Measurements from ENCODE around the gene KPNA4. TPM values are rescaled to one million over a fixed set of nuclear protein-coding genes. Genes with fewer than 3 reads are reported as not detected.

Gene KPNA4
- 10 to 100 TPM; 24.7 to 31.2 (median 30.4) TPM for total RNA-seq

GRCh38 chr3:160565442-160566403 lies at the start of gene KPNA4:
Gene KPNA4, minus strand, starts transcription at chr3:160565571. Its CDS starts 289 bp downstream, at chr3:160565282.
- Histone ChIP-seq H3K9me3 (no peaks in the 10 kb centered on the region), H3K36me3 (no peaks in the 10 kb centered on the region), H3K27ac (peak within 1 kb of the TSS; percentile 97), H3K4me1 (peaks cover 14 to 33% of the 10 kb centered on the region in 2 donors), H3K27me3 (no peaks in the 10 kb centered on the region), H3K4me3 (replicated peaks in 1 of 3) (peak within 1 kb of the TSS; percentile 34 to 94 (median 87))
- intact Hi-C loops (cut with DNase I), result no loop called here
- WGBS, 2 donors, result 0 to 1% methylated on average over 47 to 59 of the region's 71 CpGs
- TF ChIP-seq POLR2A (IDR thresholded peaks at IDR 0.05), result peak; percentile 31 to 89
- TF ChIP-seq CTCF (IDR thresholded peaks at IDR 0.05), result no peak
- DNase-seq, result peak; percentile 98

- Histone ChIP-seq H3K27me3 (no peaks in the 10 kb centered on the region), H3K9me3 (no peaks in the 10 kb centered on the region), H3K4me1 (peaks cover 19 to 26% of the 10 kb centered on the region in 2 donors), H3K4me3 (replicated peaks in 1 of 3) (no peak overlapping the region), H3K27ac (no peak overlapping the region), H3K36me3 (no peaks in the 10 kb centered on the region)
- WGBS, 2 donors, result 91 to 100% methylated on average over 1 of the region's 1 CpG
- no peak for DNase-seq
- intact Hi-C loops (cut with DNase I), result no loop called here
- TF ChIP-seq POLR2A (IDR thresholded peaks at IDR 0.05) (no peak), CTCF (IDR thresholded peaks at IDR 0.05) (no peak)
Measured at GRCh38 chr3:160613661-160614060, 48.3 kb upstream of the KPNA4 start.

- Histone ChIP-seq H3K4me1 (peaks cover 12 to 15% of the 10 kb centered on the region in 2 donors), H3K4me3 (replicated peaks in 1 of 3) (no peak overlapping the region), H3K36me3 (no peaks in the 10 kb centered on the region), H3K27me3 (no peaks in the 10 kb centered on the region), H3K27ac (no peak overlapping the region), H3K9me3 (no peaks in the 10 kb centered on the region)
- no peak for DNase-seq
- WGBS, 2 donors, result 93% methylated on average over 3 of the region's 3 CpGs
- TF ChIP-seq CTCF (IDR thresholded peaks at IDR 0.05) (no peak), POLR2A (IDR thresholded peaks at IDR 0.05) (no peak)
- intact Hi-C loops (cut with DNase I), result no loop called here
Measured at GRCh38 chr3:160612386-160613075, 47.2 kb upstream of the KPNA4 start.

- Histone ChIP-seq H3K4me3 (replicated peaks in 1 of 3) (no peak overlapping the region), H3K36me3 (no peaks in the 10 kb centered on the region), H3K4me1 (peaks cover 2% of the 10 kb centered on the region in 2 donors), H3K9me3 (no peaks in the 10 kb centered on the region), H3K27ac (no peak overlapping the region), H3K27me3 (no peaks in the 10 kb centered on the region)
- DNase-seq, result no peak
- intact Hi-C loops (cut with DNase I), result no loop called here
- WGBS, 2 donors, result 90 to 91% methylated on average over 3 of the region's 3 CpGs
- TF ChIP-seq POLR2A (IDR thresholded peaks at IDR 0.05) (no peak), CTCF (IDR thresholded peaks at IDR 0.05) (no peak)
Measured at GRCh38 chr3:160611141-160611540, 45.8 kb upstream of the KPNA4 start.
